ENCODE measurements around the gene RHD.

DNA sequence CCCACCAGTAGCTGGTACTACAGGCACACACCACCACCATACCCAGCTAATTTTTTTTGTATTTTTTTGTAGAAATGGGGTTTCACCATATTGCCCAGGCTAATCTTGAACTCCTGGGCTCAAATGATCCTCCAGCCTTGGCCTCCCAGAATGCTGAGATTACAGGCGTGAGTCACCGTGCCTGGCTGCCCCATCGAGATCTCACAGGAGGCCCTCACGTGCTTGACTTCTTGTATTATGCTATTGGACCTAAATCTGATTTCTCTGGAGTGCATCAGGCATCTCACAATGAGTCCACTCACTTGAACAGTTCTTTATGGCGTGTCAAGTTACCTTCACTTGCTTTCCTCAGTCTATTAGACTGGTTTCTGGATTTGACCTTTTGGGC, 15.7 kb upstream of the RHD start:
- TF ChIP-seq, protein P1, sequence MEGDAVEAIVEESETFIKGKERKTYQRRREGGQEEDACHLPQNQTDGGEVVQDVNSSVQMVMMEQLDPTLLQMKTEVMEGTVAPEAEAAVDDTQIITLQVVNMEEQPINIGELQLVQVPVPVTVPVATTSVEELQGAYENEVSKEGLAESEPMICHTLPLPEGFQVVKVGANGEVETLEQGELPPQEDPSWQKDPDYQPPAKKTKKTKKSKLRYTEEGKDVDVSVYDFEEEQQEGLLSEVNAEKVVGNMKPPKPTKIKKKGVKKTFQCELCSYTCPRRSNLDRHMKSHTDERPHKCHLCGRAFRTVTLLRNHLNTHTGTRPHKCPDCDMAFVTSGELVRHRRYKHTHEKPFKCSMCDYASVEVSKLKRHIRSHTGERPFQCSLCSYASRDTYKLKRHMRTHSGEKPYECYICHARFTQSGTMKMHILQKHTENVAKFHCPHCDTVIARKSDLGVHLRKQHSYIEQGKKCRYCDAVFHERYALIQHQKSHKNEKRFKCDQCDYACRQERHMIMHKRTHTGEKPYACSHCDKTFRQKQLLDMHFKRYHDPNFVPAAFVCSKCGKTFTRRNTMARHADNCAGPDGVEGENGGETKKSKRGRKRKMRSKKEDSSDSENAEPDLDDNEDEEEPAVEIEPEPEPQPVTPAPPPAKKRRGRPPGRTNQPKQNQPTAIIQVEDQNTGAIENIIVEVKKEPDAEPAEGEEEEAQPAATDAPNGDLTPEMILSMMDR (conservative IDR thresholded peaks at IDR 0.05; ENCODE audit: low read depth, low read length): no peak
- TF ChIP-seq EZH2 (IDR thresholded peaks at IDR 0.05; ENCODE audit: borderline replicate concordance, low read depth, low read length, poor library complexity, severe bottlenecking): no peak
